GM18519 (cell line): ENCODE measurements around the gene MYT1.
"Not testable (repeated sequence)": the region's sequence is repeated elsewhere in the genome, so short reads cannot be mapped to it uniquely, and the experiment has no call there.

Experiments used
- ATAC-seq: cut with Tn5 transposase; IDR thresholded peaks from one replicate; pipeline ENCODE4 v1.9.1; 2021; ENCODE audit warnings: mild to moderate bottlenecking, moderate library complexity; ENCODE audit not compliant: unreplicated experiment, low FRiP score

MYT1 gene

GRCh38 chr20:64258071-64258823, 94.0 kb downstream of the MYT1 start:
- no peak for ATAC-seq

DNA sequence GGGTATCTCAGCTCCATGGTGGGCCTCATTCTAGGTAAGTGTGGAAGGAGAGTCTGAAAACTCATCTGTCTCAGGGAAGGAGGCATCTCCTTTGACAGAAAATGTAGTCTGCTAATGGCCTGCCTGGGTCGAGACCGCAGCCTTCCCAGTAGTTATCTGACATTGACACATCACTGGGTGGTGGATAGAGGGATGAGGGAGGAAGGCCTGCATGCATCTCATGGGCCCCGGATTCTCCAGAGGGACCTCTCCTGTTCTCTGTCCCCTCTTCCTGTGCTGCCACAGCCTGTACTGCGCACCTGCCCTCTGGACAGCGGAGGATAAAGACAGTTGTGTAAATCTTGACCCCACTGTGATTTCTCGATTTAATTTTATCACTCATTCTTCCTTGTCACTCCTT, 96.0 kb downstream of the MYT1 start:
- no peak for ATAC-seq

DNA sequence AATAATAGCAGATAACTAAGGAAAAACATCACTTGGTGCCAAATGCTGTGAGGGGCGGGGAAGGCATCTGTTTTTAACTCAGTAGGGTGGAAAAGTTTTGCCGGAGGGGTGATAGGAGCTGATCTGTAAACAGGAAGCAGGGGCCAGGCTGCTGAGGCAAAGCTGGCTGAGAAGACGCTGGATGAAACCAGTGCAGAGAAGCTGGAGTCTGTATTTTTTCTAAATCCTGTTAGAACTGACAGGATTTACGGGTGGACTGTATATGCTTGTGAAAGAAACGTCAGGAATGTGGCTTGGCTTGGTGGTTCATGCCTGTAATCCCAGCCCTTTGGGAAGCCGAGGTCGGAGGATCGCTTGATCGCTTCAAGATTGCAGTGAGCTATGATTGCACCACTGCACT, 96.9 kb downstream of the MYT1 start:
- no peak for ATAC-seq

- no peak for ATAC-seq
Observed at GRCh38 chr20:64264091-64264490, 99.8 kb downstream of the MYT1 start.

- no peak for ATAC-seq
Observed at GRCh38 chr20:64265201-64265600, 100.9 kb downstream of the MYT1 start.

- no peak for ATAC-seq
Observed at GRCh38 chr20:64266988-64267387, 102.7 kb downstream of the MYT1 start.

GRCh38 chr20:64268174-64268573, 103.9 kb downstream of the MYT1 start:
- no peak for ATAC-seq

- no peak for ATAC-seq
Observed at GRCh38 chr20:64269604-64270411, 105.6 kb downstream of the MYT1 start.

DNA sequence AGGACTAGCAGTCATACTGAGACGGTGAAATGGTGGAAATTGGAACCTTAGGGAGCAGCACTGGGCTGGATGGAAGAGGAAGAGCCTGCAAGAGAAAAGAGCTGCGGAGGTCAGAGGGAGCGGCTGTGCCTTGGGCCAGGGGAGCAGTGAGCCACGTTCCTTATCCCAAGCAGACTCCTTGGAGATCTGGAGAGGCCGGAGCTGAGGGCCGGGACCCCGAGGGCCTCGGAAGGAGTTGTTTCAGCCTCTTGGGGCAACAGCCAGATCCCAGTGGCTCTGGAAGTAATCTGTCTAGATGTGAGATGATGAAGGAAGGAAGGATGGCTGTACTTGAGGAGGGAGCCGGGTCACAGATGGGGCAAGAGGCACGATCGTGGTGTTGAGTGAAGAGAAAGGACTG, 107.4 kb downstream of the MYT1 start:
- no peak for ATAC-seq

GRCh38 chr20:64273109-64273508, 108.9 kb downstream of the MYT1 start:
- ATAC-seq: no peak

DNA sequence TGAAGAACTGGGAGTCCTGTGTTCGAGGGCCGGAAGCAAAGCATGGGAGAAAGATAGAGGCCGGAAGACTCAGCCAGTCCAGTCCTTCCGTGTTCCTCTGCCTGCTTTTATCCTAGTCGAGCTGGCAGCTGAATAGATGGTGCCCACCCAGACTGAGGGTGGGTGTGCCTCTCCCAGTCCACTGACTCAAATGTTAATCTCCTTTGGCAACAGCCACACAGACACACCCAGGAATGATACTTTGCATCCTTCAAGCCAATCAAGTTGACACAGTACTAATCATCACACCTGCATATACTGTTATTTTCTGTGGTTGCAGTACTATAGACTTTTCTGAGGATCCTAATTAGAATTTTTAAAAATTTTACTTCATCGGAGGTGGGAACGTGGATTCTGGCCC, 112.6 kb downstream of the MYT1 start:
- ATAC-seq: no peak

- ATAC-seq: no peak
Observed at GRCh38 chr20:64277571-64278316, 113.5 kb downstream of the MYT1 start.

- ATAC-seq: no peak
Observed at GRCh38 chr20:64278317-64278681, 114.0 kb downstream of the MYT1 start.

GRCh38 chr20:64279826-64280459, 115.7 kb downstream of the MYT1 start:
- no peak for ATAC-seq

DNA sequence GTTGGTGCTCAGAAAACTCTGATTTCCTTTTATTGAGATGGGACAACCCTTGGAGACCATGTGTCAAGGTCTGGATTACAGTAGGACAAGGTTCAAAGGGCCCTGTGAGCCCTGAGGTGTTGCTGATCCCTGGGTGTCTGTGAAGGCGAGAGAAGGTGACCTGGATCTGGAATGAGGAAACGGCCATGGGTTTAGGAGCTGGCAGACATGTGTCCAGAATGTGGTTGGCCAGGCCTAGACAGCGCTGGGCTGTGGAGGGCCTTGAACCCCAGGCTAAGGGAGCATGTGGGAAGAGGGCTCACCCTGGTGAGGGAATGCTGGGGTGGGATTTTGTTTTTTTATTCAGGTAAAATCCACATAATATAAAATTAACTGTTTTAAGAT, 116.2 kb downstream of the MYT1 start:
- ATAC-seq: no peak

GRCh38 chr20:64283646-64284045, 119.4 kb downstream of the MYT1 start:
- no peak for ATAC-seq

DNA sequence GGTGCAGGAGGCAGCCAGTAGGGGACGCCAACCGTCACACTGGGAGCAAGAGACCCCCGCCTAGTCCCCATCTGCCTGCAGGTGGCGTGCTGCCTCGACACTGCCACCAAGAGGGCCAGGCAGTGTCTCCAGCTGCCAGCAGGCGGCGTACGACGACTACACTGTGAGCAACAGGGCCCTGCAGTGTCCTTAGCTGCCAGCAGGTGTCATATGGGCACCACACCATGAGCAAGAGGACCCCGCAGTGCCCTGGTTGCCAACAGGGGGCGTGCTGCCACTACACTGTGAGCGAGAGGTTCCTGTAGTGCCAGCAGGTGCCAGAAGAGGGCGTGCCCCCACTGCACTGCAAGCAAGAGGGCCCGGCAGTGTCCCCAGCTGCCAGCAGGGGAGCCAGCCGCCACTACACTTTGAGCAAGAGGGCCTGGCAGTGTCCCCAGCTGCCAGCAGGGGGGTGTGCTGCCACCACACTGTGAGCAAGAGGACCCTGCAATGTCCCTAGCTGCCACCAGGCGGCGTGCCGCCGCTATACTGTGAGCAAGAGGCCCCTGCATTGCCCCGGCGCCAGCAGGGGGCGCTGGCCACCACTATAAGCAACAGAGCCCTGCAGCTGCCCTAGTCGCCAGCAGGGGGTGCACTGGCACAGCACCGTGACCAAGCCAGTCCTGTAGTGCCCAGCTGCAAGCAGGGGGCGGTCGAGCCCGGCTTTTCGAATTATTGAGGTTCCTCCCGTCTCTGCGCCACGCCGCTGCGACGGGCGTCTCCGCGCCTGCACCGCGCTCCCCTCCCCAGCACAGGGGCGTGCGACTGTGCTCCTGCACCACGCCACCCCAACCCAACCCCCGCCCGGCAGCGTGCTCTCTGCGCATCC, 121.6 kb downstream of the MYT1 start:
- peak; percentile 81 for ATAC-seq

DNA sequence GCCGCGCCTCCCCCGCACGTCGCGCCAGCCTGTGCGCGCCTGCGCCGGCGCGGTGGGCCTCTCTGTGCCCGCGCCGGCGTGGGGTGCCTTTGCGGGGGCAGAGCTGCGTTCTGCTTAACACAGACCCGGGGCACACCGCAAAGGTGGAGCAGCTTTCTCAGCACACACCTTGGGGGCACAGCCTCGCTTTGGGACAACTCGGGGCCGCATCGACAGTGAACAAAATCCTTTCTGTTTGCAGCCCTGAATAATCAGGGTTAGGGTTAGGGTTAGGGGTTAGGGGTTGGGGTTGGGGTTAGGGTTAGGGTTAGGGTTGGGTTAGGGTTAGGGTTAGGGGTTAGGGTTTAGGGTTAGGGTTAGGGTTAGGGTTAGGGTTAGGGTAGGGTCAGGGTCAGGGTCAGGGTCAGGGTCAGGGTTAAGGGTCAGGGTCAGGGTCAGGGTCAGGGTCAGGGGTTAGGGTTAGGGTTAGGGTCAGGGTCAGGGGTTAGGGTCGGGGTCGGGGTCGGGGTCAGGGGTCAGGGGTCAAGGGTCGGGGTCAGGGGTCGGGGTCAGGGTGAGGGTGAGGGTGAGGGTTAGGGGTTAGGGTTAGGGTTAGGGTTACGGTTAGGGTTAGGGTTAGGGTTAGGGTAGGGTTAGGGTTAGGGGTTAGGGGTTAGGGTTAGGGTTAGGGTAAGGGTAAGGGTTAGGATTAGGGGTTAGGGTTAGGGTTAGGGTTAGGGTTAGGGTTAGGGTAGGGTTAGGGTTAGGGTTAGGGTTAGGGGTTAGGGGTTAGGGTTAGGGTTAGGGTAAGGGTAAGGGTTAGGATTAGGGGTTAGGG, 122.4 kb downstream of the MYT1 start:
- not testable (repeated sequence) for ATAC-seq

GRCh38 chr20:64287264-64287590, 123.0 kb downstream of the MYT1 start:
- not testable (repeated sequence) for ATAC-seq
